ENCODE results near the gene EEF1AKMT2.

Gene EEF1AKMT2

DNA sequence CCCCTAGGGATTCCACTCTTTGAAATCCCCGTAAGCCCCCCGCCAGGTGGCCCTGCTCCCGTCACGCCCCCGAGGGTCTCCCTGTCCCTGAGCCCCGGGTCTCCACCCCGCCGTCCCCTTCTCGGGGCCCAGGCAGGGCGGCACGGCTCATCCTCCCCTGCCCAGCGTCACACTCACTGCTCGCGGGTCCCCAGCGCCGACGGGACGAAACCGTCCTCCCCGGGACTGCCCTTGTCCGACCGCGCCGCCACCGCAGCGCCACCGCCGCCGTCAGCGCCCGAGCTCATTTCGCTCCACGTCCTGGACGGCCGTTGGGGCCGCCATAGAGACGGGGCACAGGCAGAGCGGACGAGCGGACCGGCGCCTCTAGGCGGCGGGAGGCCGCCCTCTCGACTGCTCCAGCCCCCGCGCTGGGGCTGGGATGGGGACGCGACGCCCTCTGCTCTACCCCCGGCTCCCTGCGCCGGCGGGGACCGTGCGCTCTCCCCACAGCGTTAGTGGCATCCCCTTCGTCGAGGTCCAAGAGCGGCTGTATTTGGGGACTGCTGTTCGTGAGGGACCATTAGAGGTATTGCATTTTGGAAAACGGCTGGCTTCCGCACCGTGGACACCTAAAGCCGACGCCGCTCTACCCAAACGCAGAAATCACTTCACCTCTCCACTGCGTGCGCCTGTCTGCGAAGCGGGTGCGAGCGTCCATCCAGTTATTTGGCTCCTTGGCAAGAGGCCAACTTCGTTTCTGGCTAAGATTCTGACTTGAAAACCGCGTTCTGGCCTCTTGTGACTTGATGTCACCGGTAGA, at the start of gene EEF1AKMT2:
Gene EEF1AKMT2, minus strand, starts transcription at position 341 of the 802 bp plus-strand sequence. Its CDS starts 54 bp downstream, at position 287.
- TF ChIP-seq TCF4 (CRISPR knock-in tag; IDR thresholded peaks at IDR 0.05; ENCODE audit: borderline replicate concordance) = peak; percentile 44; the same call in 1 of the 2 replicates
- TF ChIP-seq, protein P1, sequence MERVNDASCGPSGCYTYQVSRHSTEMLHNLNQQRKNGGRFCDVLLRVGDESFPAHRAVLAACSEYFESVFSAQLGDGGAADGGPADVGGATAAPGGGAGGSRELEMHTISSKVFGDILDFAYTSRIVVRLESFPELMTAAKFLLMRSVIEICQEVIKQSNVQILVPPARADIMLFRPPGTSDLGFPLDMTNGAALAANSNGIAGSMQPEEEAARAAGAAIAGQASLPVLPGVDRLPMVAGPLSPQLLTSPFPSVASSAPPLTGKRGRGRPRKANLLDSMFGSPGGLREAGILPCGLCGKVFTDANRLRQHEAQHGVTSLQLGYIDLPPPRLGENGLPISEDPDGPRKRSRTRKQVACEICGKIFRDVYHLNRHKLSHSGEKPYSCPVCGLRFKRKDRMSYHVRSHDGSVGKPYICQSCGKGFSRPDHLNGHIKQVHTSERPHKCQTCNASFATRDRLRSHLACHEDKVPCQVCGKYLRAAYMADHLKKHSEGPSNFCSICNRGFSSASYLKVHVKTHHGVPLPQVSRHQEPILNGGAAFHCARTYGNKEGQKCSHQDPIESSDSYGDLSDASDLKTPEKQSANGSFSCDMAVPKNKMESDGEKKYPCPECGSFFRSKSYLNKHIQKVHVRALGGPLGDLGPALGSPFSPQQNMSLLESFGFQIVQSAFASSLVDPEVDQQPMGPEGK (CRISPR knock-in tag; IDR thresholded peaks at IDR 0.05; ENCODE audit: borderline replicate concordance) = peak; percentile 51; the same call in 1 of the 2 replicates
- TF ChIP-seq ZNF8 (CRISPR knock-in tag; IDR thresholded peaks at IDR 0.05) = no peak
- TF ChIP-seq CSDC2 (CRISPR knock-in tag; IDR thresholded peaks at IDR 0.05) = 0 out of 2 replicates have a peak, but pooled peaks have one; percentile 28
- peak; percentile 66 for TF ChIP-seq ZNF70 (CRISPR knock-in tag; IDR thresholded peaks at IDR 0.05)
- ATAC-seq = peak; percentile 99

DNA sequence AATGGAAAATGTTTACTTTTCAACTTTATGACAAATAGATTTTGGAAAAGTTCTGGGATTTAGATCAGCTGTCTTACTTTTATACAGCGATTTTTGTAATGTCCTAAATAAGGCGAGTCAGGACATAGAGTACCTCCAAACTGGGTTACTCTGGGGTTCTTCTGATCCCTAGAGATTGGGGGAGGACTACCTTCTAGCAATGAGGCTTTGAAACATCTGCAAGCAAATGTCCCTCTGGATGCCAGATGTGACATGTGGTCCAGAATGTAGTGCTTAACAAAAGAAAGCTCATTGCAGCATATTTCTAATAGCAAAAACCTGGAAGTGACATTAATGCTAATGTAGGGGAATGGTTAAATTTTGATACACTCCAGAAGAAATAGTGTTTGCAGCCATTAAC, 46.0 kb upstream of the EEF1AKMT2 start:
- no peak for ATAC-seq
- TF ChIP-seq PPARA (CRISPR knock-in tag; IDR thresholded peaks at IDR 0.05; ENCODE audit: borderline replicate concordance) = no peak
- no peak for TF ChIP-seq TSHZ2 (CRISPR knock-in tag; IDR thresholded peaks at IDR 0.05)
- TF ChIP-seq RARB (CRISPR knock-in tag; IDR thresholded peaks at IDR 0.05) = no peak
- no peak for TF ChIP-seq BACH2 (CRISPR knock-in tag; IDR thresholded peaks at IDR 0.05; ENCODE audit: borderline replicate concordance)
- no peak for TF ChIP-seq SNAI2 (CRISPR knock-in tag; IDR thresholded peaks at IDR 0.05)
- no peak for TF ChIP-seq ARNTL (CRISPR knock-in tag; IDR thresholded peaks at IDR 0.05; ENCODE audit: borderline replicate concordance, low read depth)
- no peak for TF ChIP-seq ESRRG (CRISPR knock-in tag; IDR thresholded peaks at IDR 0.05)
- no peak for TF ChIP-seq CSRNP3 (CRISPR knock-in tag; IDR thresholded peaks at IDR 0.05)
- TF ChIP-seq ZFP30 (CRISPR knock-in tag; IDR thresholded peaks at IDR 0.05) = no peak
- TF ChIP-seq, protein P2, sequence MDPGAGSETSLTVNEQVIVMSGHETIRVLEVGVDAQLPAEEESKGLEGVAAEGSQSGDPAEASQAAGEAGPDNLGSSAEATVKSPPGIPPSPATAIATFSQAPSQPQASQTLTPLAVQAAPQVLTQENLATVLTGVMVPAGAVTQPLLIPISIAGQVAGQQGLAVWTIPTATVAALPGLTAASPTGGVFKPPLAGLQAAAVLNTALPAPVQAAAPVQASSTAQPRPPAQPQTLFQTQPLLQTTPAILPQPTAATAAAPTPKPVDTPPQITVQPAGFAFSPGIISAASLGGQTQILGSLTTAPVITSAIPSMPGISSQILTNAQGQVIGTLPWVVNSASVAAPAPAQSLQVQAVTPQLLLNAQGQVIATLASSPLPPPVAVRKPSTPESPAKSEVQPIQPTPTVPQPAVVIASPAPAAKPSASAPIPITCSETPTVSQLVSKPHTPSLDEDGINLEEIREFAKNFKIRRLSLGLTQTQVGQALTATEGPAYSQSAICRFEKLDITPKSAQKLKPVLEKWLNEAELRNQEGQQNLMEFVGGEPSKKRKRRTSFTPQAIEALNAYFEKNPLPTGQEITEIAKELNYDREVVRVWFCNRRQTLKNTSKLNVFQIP (CRISPR knock-in tag; IDR thresholded peaks at IDR 0.05; ENCODE audit: borderline replicate concordance, low read depth) = no peak
- no peak for TF ChIP-seq TOX (CRISPR knock-in tag; IDR thresholded peaks at IDR 0.05; ENCODE audit: borderline replicate concordance)
- TF ChIP-seq OSR1 (CRISPR knock-in tag; IDR thresholded peaks at IDR 0.05) = no peak

DNA sequence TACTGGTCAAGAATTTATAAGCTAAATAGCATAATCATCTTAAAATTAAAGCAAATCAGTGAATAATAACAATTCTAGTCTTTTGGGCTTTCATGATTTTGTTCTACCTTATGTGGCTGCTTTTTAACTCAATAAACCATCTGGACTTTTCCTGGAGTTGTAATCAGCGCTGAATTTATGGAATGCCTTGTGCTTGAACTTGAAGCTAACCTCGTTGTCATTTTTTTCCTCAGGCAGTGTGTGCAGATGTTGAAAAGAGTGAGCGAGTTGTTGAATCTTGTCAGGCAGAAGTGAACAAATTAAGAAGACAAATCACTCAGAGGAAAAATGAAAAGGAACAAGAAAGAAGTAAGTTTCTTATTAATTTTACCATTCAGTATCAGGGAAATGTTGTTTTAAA, 39.4 kb upstream of the EEF1AKMT2 start:
- no peak for ATAC-seq
- TF ChIP-seq TOX (CRISPR knock-in tag; IDR thresholded peaks at IDR 0.05; ENCODE audit: borderline replicate concordance) (no peak), RARB (CRISPR knock-in tag; IDR thresholded peaks at IDR 0.05) (no peak), PPARA (CRISPR knock-in tag; IDR thresholded peaks at IDR 0.05; ENCODE audit: borderline replicate concordance) (no peak)

GRCh38 chr10:124830445-124830844, 38.8 kb upstream of the EEF1AKMT2 start:
- no peak for ATAC-seq
- TF ChIP-seq, protein P2 (CRISPR knock-in tag; IDR thresholded peaks at IDR 0.05; ENCODE audit: borderline replicate concordance, low read depth) = no peak
- no peak for TF ChIP-seq ISL1 (CRISPR knock-in tag; IDR thresholded peaks at IDR 0.05)
- TF ChIP-seq PPARA (CRISPR knock-in tag; IDR thresholded peaks at IDR 0.05; ENCODE audit: borderline replicate concordance) = no peak
- TF ChIP-seq CSRNP3 (CRISPR knock-in tag; IDR thresholded peaks at IDR 0.05) = no peak
- TF ChIP-seq OSR1 (CRISPR knock-in tag; IDR thresholded peaks at IDR 0.05) = no peak
- no peak for TF ChIP-seq CSDC2 (CRISPR knock-in tag; IDR thresholded peaks at IDR 0.05)
- no peak for TF ChIP-seq ZC3H10 (CRISPR knock-in tag; IDR thresholded peaks at IDR 0.05)
- TF ChIP-seq ZNF8 (CRISPR knock-in tag; IDR thresholded peaks at IDR 0.05) = no peak
- no peak for TF ChIP-seq TSHZ2 (CRISPR knock-in tag; IDR thresholded peaks at IDR 0.05)

All from SK-N-SH treated with all-trans-retinoic acid at 6 μM for 48 hours (cell line).